IPS-NIHi11 (cell line): ENCODE measurements around the gene TRMT61A.

Experiments
- DNase-seq: peaks from one replicate; pipeline ENCODE4 v3.0.0; 2012; ENCODE audit warnings: mixed read lengths, low spot score

Gene TRMT61A

GRCh38 chr14:103535081-103535890 is 6.3 kb downstream of the TRMT61A start:
- no peak for DNase-seq

- no peak for DNase-seq
Measured at GRCh38 chr14:103535891-103536565, 7.0 kb downstream of the TRMT61A start.

GRCh38 chr14:103536693-103537092 is 7.7 kb downstream of the TRMT61A start:
- DNase-seq = no peak

- no peak for DNase-seq
Measured at GRCh38 chr14:103537175-103537990, 8.4 kb downstream of the TRMT61A start.

- no peak for DNase-seq
Measured at GRCh38 chr14:103538291-103539055, 9.5 kb downstream of the TRMT61A start.

- no peak for DNase-seq
Measured at GRCh38 chr14:103539056-103539825, 10.2 kb downstream of the TRMT61A start.

GRCh38 chr14:103540821-103541708 is 12.1 kb downstream of the TRMT61A start:
- DNase-seq = no peak

GRCh38 chr14:103541709-103542604 is 13.0 kb downstream of the TRMT61A start:
- DNase-seq = peak; percentile 75

- DNase-seq = peak; percentile 91
Measured at GRCh38 chr14:103542605-103543088, 13.7 kb downstream of the TRMT61A start.

- no peak for DNase-seq
Measured at GRCh38 chr14:103543140-103543539, 14.1 kb downstream of the TRMT61A start.

- no peak for DNase-seq
Measured at GRCh38 chr14:103543721-103544387, 14.9 kb downstream of the TRMT61A start.

- DNase-seq = no peak
Measured at GRCh38 chr14:103544388-103545218, 15.6 kb downstream of the TRMT61A start.

- no peak for DNase-seq
Measured at GRCh38 chr14:103545219-103545914, 16.4 kb downstream of the TRMT61A start.

GRCh38 chr14:103545915-103546651 is 17.1 kb downstream of the TRMT61A start:
- DNase-seq = no peak

GRCh38 chr14:103546652-103547454 is 17.9 kb downstream of the TRMT61A start:
- peak; percentile 96 for DNase-seq
